Ectodermal cell (in vitro differentiated cells): Measurements from ENCODE around the gene HCN2. TPM values are rescaled to one million over a fixed set of nuclear protein-coding genes. Genes with fewer than 3 reads are reported as not detected.

Source experiments
- H3K27ac ChIP-seq: 2 replicates; pipeline ENCODE4 v1.7.0; 2013; ENCODE audit warnings: mild to moderate bottlenecking, low read depth, low read length; ENCODE audit not compliant: insufficient read depth, poor library complexity, severe bottlenecking
- H3K27me3 ChIP-seq: 2 replicates; pipeline ENCODE4 v1.7.0; 2013; ENCODE audit warnings: mild to moderate bottlenecking, low read length; ENCODE audit not compliant: insufficient read depth, control insufficient read depth, poor library complexity, severe bottlenecking
- H3K36me3 ChIP-seq: one replicate; pipeline ENCODE4 v1.7.0; 2013; ENCODE audit warnings: low read length; ENCODE audit not compliant: control insufficient read depth, insufficient read depth
- H3K4me1 ChIP-seq: one replicate; pipeline ENCODE4 v1.7.0; 2013; ENCODE audit warnings: low read length; ENCODE audit not compliant: control insufficient read depth, insufficient read depth
- H3K4me3 ChIP-seq: 2 replicates; pipeline ENCODE4 v1.7.0; 2013; ENCODE audit warnings: low read depth, low read length, control low read depth; ENCODE audit not compliant: insufficient read depth
- H3K9me3 ChIP-seq: 2 replicates; pipeline ENCODE4 v1.7.0; 2013; ENCODE audit warnings: mild to moderate bottlenecking, low read length, moderate library complexity; ENCODE audit not compliant: control insufficient read depth
- WGBS, 2 experiments: methylation state at CpG; one replicate each; pipeline ENCODE4 v1.1.7; 2013; ENCODE audit warnings: missing lambda C conversion rate in 2 of 2; 5-methylcytosine and 5-hydroxymethylcytosine counted together
- polyA plus RNA-seq, 4 experiments: library from polyadenylated mRNA; stranded (reverse); fragments of 50-300 nt; gene quantifications; one replicate each; pipeline ENCODE4 v1.2.3, GENCODE V29; 2013

Gene HCN2
- 0.41 TPM for polyA plus RNA-seq (2013, experiment 1 of 4)
- 0.89 TPM for polyA plus RNA-seq (2013, experiment 2 of 4)
- polyA plus RNA-seq (2013, experiment 3 of 4) = 0.64 TPM
- polyA plus RNA-seq (2013, experiment 4 of 4) = 0.49 TPM

DNA sequence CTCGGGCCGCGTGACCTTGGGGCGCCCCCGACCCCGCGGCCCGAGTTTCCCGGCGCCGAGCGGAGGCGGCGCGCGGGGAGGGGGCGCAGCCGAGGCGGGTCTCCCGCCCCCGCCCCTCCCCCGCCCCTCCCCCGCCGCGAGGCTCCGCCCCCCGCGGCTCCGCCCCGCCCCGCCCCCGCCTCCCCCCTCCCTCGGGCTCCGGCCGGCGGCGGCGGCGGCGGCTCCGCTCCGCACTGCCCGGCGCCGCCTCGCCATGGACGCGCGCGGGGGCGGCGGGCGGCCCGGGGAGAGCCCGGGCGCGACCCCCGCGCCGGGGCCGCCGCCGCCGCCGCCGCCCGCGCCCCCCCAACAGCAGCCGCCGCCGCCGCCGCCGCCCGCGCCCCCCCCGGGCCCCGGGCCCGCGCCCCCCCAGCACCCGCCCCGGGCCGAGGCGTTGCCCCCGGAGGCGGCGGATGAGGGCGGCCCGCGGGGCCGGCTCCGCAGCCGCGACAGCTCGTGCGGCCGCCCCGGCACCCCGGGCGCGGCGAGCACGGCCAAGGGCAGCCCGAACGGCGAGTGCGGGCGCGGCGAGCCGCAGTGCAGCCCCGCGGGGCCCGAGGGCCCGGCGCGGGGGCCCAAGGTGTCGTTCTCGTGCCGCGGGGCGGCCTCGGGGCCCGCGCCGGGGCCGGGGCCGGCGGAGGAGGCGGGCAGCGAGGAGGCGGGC is at the start of gene HCN2:
Gene HCN2 (plus strand): TSS at position 189 of the 703 bp plus-strand sequence. CDS start 65 bp downstream, at position 254.
- 1% methylated on average over 117 to 118 of the region's 132 CpGs for WGBS, 2 experiments
- no peak within 1 kb of the TSS for H3K27ac ChIP-seq
- no peaks in the 10 kb centered on the region for H3K4me1 ChIP-seq
- no peak within 1 kb of the TSS for H3K4me3 ChIP-seq
- H3K9me3 ChIP-seq = no peaks in the 10 kb centered on the region
- no peaks in the 10 kb centered on the region for H3K36me3 ChIP-seq
- H3K27me3 ChIP-seq = peaks cover 67% of the 10 kb centered on the region

DNA sequence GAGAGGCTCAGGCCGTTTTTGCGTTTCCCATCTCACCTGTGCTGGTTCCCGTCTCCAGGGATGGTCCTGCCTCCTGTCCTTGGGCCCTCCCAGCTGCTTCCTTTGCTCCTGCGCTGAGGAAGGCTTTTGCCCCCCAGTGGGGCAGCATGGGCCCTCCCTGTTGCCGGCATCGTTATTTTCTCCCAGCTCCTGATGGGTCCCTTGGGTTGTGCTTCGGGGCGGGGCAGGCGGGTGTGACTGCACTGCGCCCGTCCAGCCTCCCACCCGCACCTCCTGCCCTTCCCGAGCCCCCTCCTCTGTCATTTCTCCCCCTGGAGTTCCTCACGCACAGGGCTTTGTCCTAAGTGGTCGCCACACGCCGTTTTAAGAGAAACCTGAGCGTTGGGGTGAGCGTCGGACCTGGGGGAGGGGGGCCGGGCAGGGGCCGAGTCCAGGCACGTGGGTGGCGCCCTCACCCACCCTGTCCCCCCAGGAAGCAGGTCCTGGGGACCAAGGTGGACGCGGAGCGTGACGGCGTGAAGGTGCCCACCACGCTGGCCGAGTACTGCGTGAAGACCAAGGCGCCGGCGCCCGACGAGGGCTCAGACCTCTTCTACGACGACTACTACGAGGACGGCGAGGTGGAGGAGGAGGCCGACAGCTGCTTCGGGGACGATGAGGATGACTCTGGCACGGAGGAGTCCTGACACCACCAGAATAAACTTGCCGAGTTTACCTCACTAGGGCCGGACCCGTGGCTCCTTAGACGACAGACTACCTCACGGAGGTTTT is 48.6 kb upstream of the HCN2 start:
- Histone ChIP-seq H3K36me3 (peaks cover 27% of the 10 kb centered on the region), H3K9me3 (no peaks in the 10 kb centered on the region), H3K4me3 (no peak overlapping the region), H3K4me1 (no peaks in the 10 kb centered on the region), H3K27me3 (no peaks in the 10 kb centered on the region), H3K27ac (no peak overlapping the region)
- 93 to 94% methylated on average over 51 of the region's 51 CpGs for WGBS, 2 experiments

DNA sequence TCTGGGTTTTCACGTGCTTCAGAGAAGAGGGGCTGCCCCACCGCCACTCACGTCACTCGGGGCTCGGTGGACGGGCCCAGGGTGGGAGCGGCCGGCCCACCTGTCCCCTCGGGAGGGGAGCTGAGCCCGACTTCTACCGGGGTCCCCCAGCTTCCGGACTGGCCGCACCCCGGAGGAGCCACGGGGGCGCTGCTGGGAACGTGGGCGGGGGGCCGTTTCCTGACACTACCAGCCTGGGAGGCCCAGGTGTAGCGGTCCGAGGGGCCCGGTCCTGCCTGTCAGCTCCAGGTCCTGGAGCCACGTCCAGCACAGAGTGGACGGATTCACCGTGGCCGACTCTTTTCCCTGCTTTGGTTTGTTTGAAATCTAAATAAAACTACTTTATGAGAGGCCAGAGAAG is 48.0 kb upstream of the HCN2 start:
- H3K4me3 ChIP-seq = no peak overlapping the region
- no peaks in the 10 kb centered on the region for H3K27me3 ChIP-seq
- peaks cover 20% of the 10 kb centered on the region for H3K36me3 ChIP-seq
- 96 to 97% methylated on average over 26 of the region's 26 CpGs for WGBS, 2 experiments
- H3K27ac ChIP-seq = no peak overlapping the region
- no peaks in the 10 kb centered on the region for H3K9me3 ChIP-seq
- no peaks in the 10 kb centered on the region for H3K4me1 ChIP-seq

DNA sequence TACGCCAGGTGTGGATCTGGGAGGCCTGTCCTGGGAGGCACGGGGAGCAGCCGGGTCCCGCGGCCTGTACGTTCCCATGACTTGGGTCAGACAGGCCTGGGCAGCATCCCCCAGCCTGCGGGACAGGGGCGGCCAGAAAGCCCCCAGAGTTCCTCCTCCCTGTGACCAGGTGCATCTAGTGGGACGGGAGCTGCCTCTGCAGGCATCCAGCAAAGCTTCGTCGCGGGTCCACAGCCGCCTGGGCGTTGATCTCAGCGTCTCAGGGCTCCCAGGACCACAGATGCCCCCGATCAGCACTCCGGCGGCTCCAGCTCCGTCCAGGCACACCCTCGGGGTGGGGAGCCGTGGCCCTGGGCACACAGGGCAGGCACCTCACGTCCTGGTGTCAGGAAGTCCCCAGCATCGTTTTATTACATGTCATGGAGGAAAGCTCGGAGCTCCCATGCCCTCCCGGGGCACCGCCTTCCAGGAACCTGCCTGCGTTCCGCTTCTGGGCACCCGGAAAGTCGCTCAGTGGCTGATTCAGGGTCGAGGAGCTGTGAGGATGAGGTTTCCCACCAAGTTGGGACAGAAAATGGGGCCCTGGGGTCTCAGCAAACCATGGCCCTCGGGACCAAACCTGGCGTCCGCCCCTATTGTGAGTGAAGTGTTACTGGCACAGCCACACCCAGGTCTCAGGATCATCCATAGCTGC is 47.4 kb upstream of the HCN2 start:
- H3K36me3 ChIP-seq = peaks cover 15% of the 10 kb centered on the region
- no peak overlapping the region for H3K27ac ChIP-seq
- 92 to 94% methylated on average over 34 of the region's 34 CpGs for WGBS, 2 experiments
- no peaks in the 10 kb centered on the region for H3K9me3 ChIP-seq
- H3K27me3 ChIP-seq = no peaks in the 10 kb centered on the region
- no peaks in the 10 kb centered on the region for H3K4me1 ChIP-seq
- no peak overlapping the region for H3K4me3 ChIP-seq

DNA sequence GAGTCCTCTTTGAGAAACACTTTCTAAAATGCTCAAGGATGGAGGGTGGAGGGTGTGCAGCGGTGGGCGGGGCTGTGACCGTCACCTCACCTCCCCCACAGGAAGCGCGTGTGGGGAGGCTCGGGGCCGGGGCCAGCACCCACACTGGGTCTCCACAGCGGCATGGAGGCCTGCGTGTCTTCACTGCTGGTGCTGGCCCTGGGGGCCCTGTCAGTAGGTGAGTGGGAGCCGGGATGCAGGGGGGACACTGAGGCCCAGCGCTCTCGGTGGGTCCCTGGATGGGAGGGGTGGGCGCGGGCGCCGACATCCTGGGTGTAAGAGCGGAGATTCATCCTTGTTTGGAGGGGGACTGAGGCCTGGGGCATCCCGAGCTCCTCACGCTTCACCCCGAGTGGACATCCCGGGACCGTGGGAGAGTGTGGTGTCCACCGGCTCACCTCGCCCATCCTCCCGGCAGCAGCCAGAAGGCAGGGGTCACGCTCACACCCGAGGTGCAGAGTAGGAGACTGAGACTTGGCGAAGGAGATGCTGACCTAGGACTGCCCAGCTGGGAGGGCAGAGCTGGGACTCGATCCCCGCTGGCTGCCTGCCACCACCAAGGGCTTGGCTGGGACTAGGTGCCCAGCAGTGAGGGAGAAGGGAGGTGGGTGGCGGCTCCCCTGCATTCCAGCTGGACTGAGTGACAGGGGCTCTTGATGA is 45.6 kb upstream of the HCN2 start, which contains the start of gene GZMM:
Gene GZMM (plus strand): TSS at position 144 of the 699 bp plus-strand sequence. CDS start 19 bp downstream, at position 163.
- H3K4me3 ChIP-seq = no peak within 1 kb of the TSS
- 89 to 90% methylated on average over 31 of the region's 31 CpGs for WGBS, 2 experiments
- no peaks in the 10 kb centered on the region for H3K9me3 ChIP-seq
- H3K36me3 ChIP-seq = peaks cover 6% of the 10 kb centered on the region
- no peaks in the 10 kb centered on the region for H3K4me1 ChIP-seq
- H3K27ac ChIP-seq = no peak within 1 kb of the TSS
- no peaks in the 10 kb centered on the region for H3K27me3 ChIP-seq

DNA sequence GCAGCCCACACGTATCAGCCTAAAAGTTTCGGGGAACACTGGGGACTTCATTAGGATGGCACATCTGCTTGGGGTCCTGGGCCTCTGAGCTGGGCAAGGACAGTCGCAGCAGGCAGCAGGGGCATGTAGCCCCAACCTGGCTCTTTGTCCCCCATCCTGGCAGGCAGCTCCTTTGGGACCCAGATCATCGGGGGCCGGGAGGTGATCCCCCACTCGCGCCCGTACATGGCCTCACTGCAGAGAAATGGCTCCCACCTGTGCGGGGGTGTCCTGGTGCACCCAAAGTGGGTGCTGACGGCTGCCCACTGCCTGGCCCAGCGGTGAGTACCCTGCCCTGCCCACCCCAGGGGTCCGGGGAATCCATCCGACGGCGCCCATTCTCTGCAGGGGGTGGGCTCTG is 42.6 kb upstream of the HCN2 start:
- H3K9me3 ChIP-seq = no peaks in the 10 kb centered on the region
- no peaks in the 10 kb centered on the region for H3K27me3 ChIP-seq
- WGBS, 2 experiments = 86 to 89% methylated on average over 15 of the region's 15 CpGs
- H3K4me3 ChIP-seq = no peak overlapping the region
- H3K36me3 ChIP-seq = peaks cover 4% of the 10 kb centered on the region
- no peak overlapping the region for H3K27ac ChIP-seq
- no peaks in the 10 kb centered on the region for H3K4me1 ChIP-seq

DNA sequence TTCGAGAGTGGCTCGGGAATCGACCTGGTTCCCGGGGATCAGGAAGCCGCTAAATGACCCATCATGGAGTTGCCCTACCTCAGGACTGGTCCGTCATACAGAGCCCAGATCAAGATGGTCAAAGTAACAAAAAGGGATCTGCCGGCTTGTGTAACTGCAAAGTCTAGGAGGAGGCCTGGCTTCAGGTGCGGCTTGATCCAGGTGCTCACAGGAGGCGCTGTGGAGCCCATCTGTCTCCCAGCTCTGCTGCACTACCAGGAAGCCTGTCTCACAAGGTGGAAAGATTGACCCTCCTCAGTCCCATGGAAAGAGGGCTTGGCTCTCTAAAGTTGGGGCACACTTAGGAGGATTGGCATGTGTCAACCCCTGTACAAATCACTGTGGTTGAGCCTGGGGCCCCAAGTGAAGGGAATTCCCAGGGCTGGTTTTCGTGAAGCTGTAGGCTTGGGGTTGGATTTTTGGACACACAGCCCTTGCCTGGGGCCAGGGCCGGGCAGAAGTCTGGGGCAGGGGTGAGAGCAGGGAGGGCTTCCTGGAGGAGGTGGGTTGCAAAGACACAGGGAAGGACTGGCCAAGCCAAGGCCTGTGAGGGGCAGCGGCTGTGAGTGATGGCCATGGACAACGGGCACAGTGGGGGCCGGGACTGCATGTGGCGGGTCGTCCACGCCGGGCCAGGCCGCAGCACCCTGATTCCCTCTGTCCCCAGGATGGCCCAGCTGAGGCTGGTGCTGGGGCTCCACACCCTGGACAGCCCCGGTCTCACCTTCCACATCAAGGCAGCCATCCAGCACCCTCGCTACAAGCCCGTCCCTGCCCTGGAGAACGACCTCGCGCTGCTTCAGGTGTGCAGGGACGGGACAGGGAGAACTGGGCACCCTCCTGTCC is 41.6 kb upstream of the HCN2 start:
- Histone ChIP-seq H3K27me3 (no peaks in the 10 kb centered on the region), H3K4me1 (no peaks in the 10 kb centered on the region), H3K27ac (no peak overlapping the region), H3K4me3 (no peak overlapping the region), H3K9me3 (no peaks in the 10 kb centered on the region), H3K36me3 (no peaks in the 10 kb centered on the region)
- WGBS, 2 experiments = 88 to 89% methylated on average over 26 of the region's 26 CpGs

DNA sequence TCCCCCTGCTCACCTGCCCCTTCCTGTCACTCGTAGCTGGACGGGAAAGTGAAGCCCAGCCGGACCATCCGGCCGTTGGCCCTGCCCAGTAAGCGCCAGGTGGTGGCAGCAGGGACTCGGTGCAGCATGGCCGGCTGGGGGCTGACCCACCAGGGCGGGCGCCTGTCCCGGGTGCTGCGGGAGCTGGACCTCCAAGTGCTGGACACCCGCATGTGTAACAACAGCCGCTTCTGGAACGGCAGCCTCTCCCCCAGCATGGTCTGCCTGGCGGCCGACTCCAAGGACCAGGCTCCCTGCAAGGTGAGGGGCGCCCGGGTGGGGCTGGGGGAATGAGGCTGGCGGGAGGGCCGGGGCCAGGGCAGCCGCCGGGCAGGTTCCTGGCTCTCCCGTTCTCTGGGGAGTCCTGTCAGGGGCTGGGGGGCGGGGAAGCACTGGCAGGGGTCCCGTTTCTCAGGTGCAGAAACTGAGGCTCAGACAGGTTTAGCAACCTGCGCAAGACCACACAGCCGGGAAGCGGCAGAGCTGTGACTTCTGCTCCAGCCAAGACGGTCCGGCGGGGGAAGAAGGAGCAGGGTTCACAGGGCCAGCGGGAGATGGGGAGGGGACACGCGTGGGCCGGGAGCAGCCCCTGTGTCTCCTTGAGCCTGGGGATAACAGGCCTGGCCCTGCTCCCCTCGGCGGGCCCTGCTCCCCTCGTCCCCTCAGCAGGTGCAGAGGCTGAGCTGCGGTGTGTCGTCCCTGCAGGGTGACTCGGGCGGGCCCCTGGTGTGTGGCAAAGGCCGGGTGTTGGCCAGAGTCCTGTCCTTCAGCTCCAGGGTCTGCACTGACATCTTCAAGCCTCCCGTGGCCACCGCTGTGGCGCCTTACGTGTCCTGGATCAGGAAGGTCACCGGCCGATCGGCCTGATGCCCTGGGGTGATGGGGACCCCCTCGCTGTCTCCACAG is 40.5 kb upstream of the HCN2 start:
- H3K4me3 ChIP-seq = no peak overlapping the region
- no peaks in the 10 kb centered on the region for H3K9me3 ChIP-seq
- 90% methylated on average over 52 of the region's 52 CpGs for WGBS, 2 experiments
- no peak overlapping the region for H3K27ac ChIP-seq
- no peaks in the 10 kb centered on the region for H3K27me3 ChIP-seq
- H3K36me3 ChIP-seq = no peaks in the 10 kb centered on the region
- H3K4me1 ChIP-seq = no peaks in the 10 kb centered on the region
